Smooth muscle cell (in vitro differentiated cells): ENCODE data around the gene PAQR8. TPM values are rescaled to one million over a fixed set of nuclear protein-coding genes. Genes with fewer than 3 reads are reported as not detected.

ENCODE experiments used
- DNase-seq: peaks from one replicate; lab custom pipeline; 2025; ENCODE audit not compliant: unreplicated experiment; lab: John Stamatoyannopoulos, UW
- H2AFZ ChIP-seq: fragments of 200-600 bp; sonication (generic); 2 replicates; pipeline ENCODE4 v1.6.0; 2016; ENCODE audit warnings: antibody characterized with exemption, low read depth, mild to moderate bottlenecking
- H3F3A ChIP-seq: fragments of 200-600 bp; sonication (generic); 2 replicates; pipeline ENCODE4 v1.6.0; 2017; ENCODE audit warnings: antibody characterized with exemption, low read depth
- H3K27ac ChIP-seq: fragments of 200-600 bp; sonication (generic); 2 replicates; pipeline ENCODE4 v1.5.1; 2016; ENCODE audit warnings: low read depth, mild to moderate bottlenecking
- H3K27me3 ChIP-seq: fragments of 200-600 bp; sonication (generic); 2 replicates; pipeline ENCODE4 v1.6.1; 2016; ENCODE audit warnings: low read depth, mild to moderate bottlenecking
- H3K36me3 ChIP-seq: fragments of 200-600 bp; sonication (generic); 2 replicates; pipeline ENCODE4 v1.5.1; 2016; ENCODE audit warnings: low read depth
- H3K4me1 ChIP-seq: fragments of 200-600 bp; sonication (generic); 2 replicates; pipeline ENCODE4 v1.5.1; 2016; ENCODE audit warnings: low read depth
- H3K4me2 ChIP-seq: fragments of 200-600 bp; sonication (generic); 2 replicates; pipeline ENCODE4 v1.6.0; 2016; ENCODE audit warnings: mild to moderate bottlenecking
- H3K4me3 ChIP-seq: fragments of 200-600 bp; sonication (generic); 2 replicates; pipeline ENCODE4 v1.5.1; 2016; ENCODE audit warnings: mild to moderate bottlenecking
- H3K79me2 ChIP-seq: fragments of 200-600 bp; sonication (generic); 2 replicates; pipeline ENCODE4 v1.6.0; 2016; ENCODE audit warnings: low read depth, mild to moderate bottlenecking
- H3K9ac ChIP-seq: fragments of 200-600 bp; sonication (generic); 2 replicates; pipeline ENCODE4 v1.6.0; 2016; ENCODE audit warnings: low read depth
- H3K9me3 ChIP-seq: fragments of 200-600 bp; sonication (generic); replicated peaks from 2 replicates; pipeline ENCODE4 v1.5.1; 2016; ENCODE audit warnings: low read depth
- H4K20me1 ChIP-seq: fragments of 200-600 bp; sonication (generic); 2 replicates; pipeline ENCODE4 v1.6.0; 2016; ENCODE audit warnings: low read depth
- CTCF ChIP-seq: fragments of 200-600 bp; sonication (generic); IDR thresholded peaks from 2 replicates; pipeline ENCODE4 v1.5.1; 2017; ENCODE audit warnings: borderline replicate concordance, mild to moderate bottlenecking, antibody characterized with exemption; ENCODE audit not compliant: insufficient read depth, poor library complexity, severe bottlenecking
- WGBS: methylation state at CpG from one replicate; pipeline ENCODE4 v1.1.7; 2016; ENCODE audit warnings: low lambda C conversion rate; 5-methylcytosine and 5-hydroxymethylcytosine counted together
- polyA plus RNA-seq: library from polyadenylated mRNA; unstranded; fragments of >200 nt; fragmentation: Nextera tagmentation; extraction: Ambion mirVana; gene quantifications from 2 replicates; pipeline ENCODE4 v1.2.1, GENCODE V29; 2016
- total RNA-seq: library from RNA; depleted of rRNA; stranded (reverse); fragments of >200 nt; gene quantifications from 2 replicates; pipeline ENCODE4 v1.2.3, GENCODE V29; 2014

PAQR8 gene
- total and polyA plus RNA-seq, 2 experiments from 2014 or later = 4.3 to 6.1 TPM

DNA sequence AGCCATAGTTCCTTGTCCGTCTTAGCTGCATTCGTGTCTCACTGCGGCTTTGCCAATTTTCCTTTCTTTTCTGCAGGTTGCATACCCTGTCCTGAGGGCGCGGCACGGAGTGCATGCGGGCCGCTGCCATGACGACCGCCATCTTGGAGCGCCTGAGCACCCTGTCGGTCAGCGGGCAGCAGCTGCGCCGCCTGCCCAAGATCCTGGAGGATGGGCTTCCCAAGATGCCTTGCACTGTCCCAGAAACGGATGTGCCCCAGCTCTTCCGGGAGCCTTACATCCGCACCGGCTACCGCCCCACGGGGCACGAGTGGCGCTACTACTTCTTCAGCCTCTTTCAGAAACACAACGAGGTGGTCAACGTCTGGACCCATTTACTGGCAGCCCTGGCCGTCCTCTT, 41.1 kb downstream of the PAQR8 start:
- Histone ChIP-seq H3K4me3 (no peak overlapping the region), H3K79me2 (no peaks in the 10 kb centered on the region), H3K9me3 (no peaks in the 10 kb centered on the region), H3F3A (no peaks in the 10 kb centered on the region), H3K36me3 (no peaks in the 10 kb centered on the region), H3K27me3 (no peaks in the 10 kb centered on the region), H2AFZ (no peak overlapping the region), H3K4me2 (no peak overlapping the region), H3K9ac (no peak overlapping the region), H3K4me1 (no peaks in the 10 kb centered on the region), H4K20me1 (no peaks in the 10 kb centered on the region), H3K27ac (no peak overlapping the region)
- DNase-seq = no peak
- TF ChIP-seq CTCF = no peak
- WGBS = 99% methylated on average over 26 of the region's 26 CpGs

DNA sequence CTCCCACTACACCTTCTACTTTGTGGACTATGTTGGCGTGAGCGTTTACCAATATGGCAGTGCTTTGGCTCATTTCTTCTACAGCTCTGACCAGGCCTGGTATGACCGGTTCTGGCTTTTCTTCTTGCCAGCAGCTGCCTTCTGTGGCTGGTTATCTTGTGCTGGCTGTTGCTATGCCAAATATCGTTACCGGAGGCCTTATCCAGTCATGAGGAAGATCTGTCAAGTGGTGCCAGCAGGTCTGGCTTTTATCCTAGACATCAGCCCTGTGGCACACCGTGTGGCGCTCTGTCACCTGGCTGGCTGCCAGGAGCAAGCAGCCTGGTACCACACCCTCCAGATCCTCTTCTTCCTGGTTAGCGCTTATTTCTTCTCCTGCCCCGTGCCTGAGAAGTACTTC, 41.7 kb downstream of the PAQR8 start:
- Histone ChIP-seq H3K4me2 (no peak overlapping the region), H2AFZ (no peak overlapping the region), H3K4me3 (no peak overlapping the region), H3K4me1 (no peaks in the 10 kb centered on the region), H3K27ac (no peak overlapping the region), H3K9ac (no peak overlapping the region), H3K27me3 (no peaks in the 10 kb centered on the region), H3F3A (no peaks in the 10 kb centered on the region), H4K20me1 (no peaks in the 10 kb centered on the region), H3K79me2 (no peaks in the 10 kb centered on the region), H3K9me3 (no peaks in the 10 kb centered on the region), H3K36me3 (no peaks in the 10 kb centered on the region)
- TF ChIP-seq CTCF = no peak
- no peak for DNase-seq
- 96% methylated on average over 9 of the region's 9 CpGs for WGBS

DNA sequence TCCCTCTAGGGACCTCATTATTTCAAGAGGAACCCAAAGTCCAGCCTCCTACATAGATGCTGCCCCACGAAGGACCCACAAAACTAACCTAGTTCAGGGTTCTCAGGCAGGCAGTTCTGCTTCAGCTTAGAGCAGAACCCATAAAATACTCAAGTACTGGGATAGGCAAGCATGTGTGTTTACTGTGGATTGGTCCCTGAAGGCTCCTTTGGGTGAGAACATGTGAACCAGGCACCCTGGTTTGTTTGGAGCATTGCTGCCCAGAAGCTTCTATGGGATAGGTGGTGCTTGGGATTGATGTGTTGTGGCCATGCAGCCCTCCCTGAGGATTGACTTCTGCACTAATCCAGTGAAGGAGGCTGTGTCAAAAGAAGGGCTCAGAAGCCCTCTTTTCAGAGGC, 43.3 kb downstream of the PAQR8 start:
- Histone ChIP-seq H3K9ac (no peak overlapping the region), H4K20me1 (no peaks in the 10 kb centered on the region), H3K9me3 (no peaks in the 10 kb centered on the region), H2AFZ (no peak overlapping the region), H3K4me3 (no peak overlapping the region), H3K27ac (no peak overlapping the region), H3F3A (no peaks in the 10 kb centered on the region), H3K4me1 (no peaks in the 10 kb centered on the region), H3K4me2 (no peak overlapping the region), H3K36me3 (no peaks in the 10 kb centered on the region), H3K79me2 (no peaks in the 10 kb centered on the region), H3K27me3 (no peaks in the 10 kb centered on the region)
- no peak for TF ChIP-seq CTCF
- 86% methylated on average over 1 of the region's 1 CpG for WGBS
- DNase-seq = no peak

GRCh38 chr6:52407467-52407866, 45.5 kb downstream of the PAQR8 start:
- H3F3A ChIP-seq = peaks cover 11% of the 10 kb centered on the region
- no peaks in the 10 kb centered on the region for H3K36me3 ChIP-seq
- peak; percentile 54 for TF ChIP-seq CTCF
- no peak overlapping the region for H2AFZ ChIP-seq
- no peak overlapping the region for H3K9ac ChIP-seq
- H3K4me1 ChIP-seq = no peaks in the 10 kb centered on the region
- H3K27ac ChIP-seq = no peak overlapping the region
- H4K20me1 ChIP-seq = no peaks in the 10 kb centered on the region
- no peaks in the 10 kb centered on the region for H3K79me2 ChIP-seq
- no peaks in the 10 kb centered on the region for H3K9me3 ChIP-seq
- no peak for DNase-seq
- no peak overlapping the region for H3K4me2 ChIP-seq
- no peak overlapping the region for H3K4me3 ChIP-seq
- no peaks in the 10 kb centered on the region for H3K27me3 ChIP-seq
